Activated CD4-positive, alpha-beta T cell treated with anti-CD3 and anti-CD28 coated beads for 4 hours (primary cell): Measurements from ENCODE around the gene FXYD4.

ENCODE experiments used
- DNase-seq, 2 donors: peaks; one replicate each; pipeline ENCODE4 v3.0.0-alpha.2; 2020

FXYD4 gene

GRCh38 chr10:43347997-43348396, 23.4 kb upstream of the FXYD4 start:
- DNase-seq, result no peak

GRCh38 chr10:43348511-43349312, 22.7 kb upstream of the FXYD4 start:
- peak; percentile 83 to 89 for DNase-seq

GRCh38 chr10:43350156-43350555, 21.3 kb upstream of the FXYD4 start:
- DNase-seq, result no peak

- DNase-seq, result no peak
These were observed 20.8 kb upstream of the FXYD4 start for GRCh38 chr10:43350686-43351085.

GRCh38 chr10:43351301-43351700, 20.1 kb upstream of the FXYD4 start:
- no peak for DNase-seq

GRCh38 chr10:43352951-43353350, 18.5 kb upstream of the FXYD4 start:
- DNase-seq, result no peak

- DNase-seq, result no peak
These were observed 17.7 kb upstream of the FXYD4 start for GRCh38 chr10:43353495-43354329.

GRCh38 chr10:43354330-43354635, 17.2 kb upstream of the FXYD4 start:
- no peak for DNase-seq

GRCh38 chr10:43354879-43355380, 16.5 kb upstream of the FXYD4 start:
- no peak for DNase-seq

- no peak for DNase-seq
These were observed 15.6 kb upstream of the FXYD4 start for GRCh38 chr10:43355749-43356371.

GRCh38 chr10:43360086-43360485, 11.3 kb upstream of the FXYD4 start:
- no peak for DNase-seq

- peak; percentile 34 to 45 for DNase-seq
These were observed 9.8 kb upstream of the FXYD4 start for GRCh38 chr10:43361547-43362190.

GRCh38 chr10:43362191-43362839, 9.1 kb upstream of the FXYD4 start:
- peak; percentile 94 to 99 for DNase-seq

GRCh38 chr10:43365001-43365400, 6.4 kb upstream of the FXYD4 start:
- DNase-seq, result no peak

GRCh38 chr10:43369921-43370320, 1.5 kb upstream of the FXYD4 start:
- DNase-seq, result no peak

GRCh38 chr10:43370671-43371215, 693 bp upstream of the FXYD4 start:
- no peak for DNase-seq

- no peak for DNase-seq
These were observed 1.4 kb downstream of the FXYD4 start for GRCh38 chr10:43372765-43373361.

- no peak for DNase-seq
These were observed 2.0 kb downstream of the FXYD4 start for GRCh38 chr10:43373461-43373860.

GRCh38 chr10:43374194-43374593, 2.8 kb downstream of the FXYD4 start:
- no peak for DNase-seq

- DNase-seq, result no peak
These were observed 4.1 kb downstream of the FXYD4 start for GRCh38 chr10:43375401-43376020.

GRCh38 chr10:43376046-43376635, 4.7 kb downstream of the FXYD4 start:
- no peak for DNase-seq
